TTC549 (cell line): Measurements from ENCODE around the gene GLP1R.

Experiments
- FAIRE-seq: peaks from 2 replicates; lab custom pipeline; 2012; peaks lifted over from hg19 to GRCh38; lab: Jason Lieb, UNC

Gene GLP1R

DNA sequence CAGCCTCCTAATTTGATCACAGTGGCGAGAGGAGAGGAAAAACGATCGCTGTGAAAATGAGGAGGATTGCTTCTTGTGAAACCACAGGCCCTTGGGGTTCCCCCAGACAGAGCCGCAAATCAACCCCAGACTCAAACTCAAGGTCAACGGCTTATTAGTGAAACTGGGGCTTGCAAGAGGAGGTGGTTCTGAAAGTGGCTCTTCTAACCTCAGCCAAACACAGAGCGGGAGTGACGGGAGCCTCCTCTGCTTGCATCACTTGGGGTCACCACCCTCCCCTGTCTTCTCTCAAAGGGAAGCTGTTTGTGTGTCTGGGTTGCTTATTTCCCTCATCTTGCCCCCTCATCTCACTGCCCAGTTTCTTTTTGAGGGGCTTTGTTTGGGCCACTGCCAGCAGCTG lies 37.7 kb downstream of the GLP1R start:
- no peak for FAIRE-seq

DNA sequence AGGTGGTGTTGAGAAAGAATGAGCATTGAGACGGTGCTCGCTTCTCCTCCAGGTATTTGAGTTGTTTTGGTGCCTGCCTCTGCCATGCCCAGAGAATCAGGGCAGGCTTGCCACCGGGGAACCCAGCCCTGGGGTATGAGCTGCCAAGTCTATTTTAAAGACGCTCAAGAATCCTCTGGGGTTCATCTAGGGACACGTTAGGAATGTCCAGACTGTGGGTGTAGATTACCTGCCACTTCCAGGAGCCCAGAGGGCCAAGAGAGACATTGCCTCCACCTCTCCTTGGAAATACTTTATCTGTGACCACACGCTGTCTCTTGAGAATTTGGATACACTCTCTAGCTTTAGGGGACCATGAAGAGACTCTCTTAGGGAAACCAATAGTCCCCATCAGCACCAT lies 38.1 kb downstream of the GLP1R start:
- FAIRE-seq: no peak

DNA sequence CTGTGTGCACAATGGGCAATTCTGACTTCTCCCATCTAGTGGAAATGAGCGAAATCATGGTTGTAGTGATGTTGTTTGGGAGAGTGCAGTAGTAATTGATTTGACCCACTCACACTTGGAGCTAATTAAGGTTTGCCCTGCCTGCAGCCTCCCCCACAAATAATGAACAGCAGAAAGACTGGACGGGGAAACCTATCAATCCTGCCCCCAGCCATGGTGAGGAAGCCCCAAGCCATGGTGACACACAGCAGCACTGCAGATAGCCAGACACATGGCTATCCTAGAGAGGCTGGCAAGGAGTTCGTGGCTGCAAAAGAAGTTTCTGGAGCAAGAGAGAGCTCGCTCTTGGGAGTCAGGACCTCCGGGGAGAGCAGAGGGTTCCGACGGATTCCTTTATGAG lies 38.6 kb downstream of the GLP1R start:
- FAIRE-seq: no peak

DNA sequence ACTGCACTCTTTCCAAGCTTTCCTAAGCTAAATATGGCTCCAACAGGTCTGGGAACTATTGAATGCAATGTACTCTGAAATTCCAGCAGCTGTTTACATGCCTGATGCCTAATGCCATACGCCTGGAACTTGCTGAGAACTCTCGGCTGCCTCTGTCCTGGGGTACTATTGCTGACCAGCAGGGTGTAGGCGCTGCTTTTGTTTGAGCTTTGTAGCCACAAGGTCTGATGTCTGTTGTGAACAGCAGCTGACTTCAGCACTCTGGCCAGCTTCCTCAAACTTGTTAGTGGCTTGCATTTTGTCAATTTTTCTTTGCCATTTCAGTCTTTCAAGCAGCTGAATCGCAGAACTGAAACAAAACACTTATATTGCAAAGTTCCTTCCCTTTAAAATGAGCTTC lies 39.8 kb downstream of the GLP1R start:
- FAIRE-seq: no peak

DNA sequence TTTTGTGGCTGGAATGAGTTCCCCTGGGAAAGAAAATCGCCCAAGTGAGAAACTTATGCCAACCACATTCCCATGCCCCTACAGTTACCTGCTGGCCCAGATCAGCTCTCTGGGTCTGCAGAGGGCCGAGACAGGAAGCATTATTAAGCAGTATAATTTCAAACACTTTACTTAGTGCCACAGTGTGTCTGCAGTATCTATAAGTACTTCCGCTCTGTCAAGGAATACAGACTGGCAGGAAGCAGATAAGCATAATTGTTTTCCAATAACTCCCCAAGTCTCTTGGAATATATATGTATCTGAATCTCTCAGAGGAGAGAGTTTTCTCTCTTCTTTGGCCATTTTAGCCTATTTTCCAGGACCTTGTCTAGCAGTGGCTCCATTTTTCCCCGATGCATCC lies 41.5 kb downstream of the GLP1R start:
- FAIRE-seq: no peak

DNA sequence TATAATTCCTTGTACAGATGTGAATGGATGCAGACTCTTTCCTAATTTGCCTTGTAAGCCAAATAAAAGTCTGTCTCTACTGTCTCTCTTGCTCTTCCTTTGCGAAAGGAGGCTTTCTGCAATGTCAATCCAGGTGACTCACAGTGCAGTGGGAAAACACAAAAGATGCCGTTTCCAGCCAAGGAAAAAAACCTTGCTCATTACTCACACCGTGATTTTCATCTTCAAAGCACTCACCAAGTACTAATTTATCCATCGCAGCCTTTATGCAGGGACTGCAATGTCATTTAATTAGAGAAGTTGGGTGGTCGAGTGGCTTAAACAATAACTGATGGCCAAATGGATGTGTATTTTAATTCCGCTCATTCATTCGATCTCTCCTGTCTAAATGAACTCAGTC lies 42.6 kb downstream of the GLP1R start:
- no peak for FAIRE-seq

DNA sequence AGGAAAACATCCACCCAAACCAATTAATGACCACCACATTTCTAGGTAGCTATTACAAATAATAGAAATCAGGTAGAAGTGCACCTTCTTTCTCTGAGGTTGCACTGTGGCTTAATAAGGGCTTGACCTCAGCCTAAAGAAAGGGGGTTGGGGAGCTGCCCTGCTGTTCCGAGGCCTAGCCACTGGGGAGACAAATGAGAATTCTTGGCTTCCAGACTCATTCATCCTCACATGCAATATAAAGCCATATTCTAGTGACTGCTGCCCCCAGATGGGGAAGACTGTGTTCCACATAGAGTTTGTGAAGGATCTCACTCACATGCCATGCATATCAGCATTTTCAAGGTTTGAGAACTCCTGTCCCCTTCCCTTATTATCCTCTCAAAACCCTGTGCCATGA lies 43.5 kb downstream of the GLP1R start:
- no peak for FAIRE-seq

DNA sequence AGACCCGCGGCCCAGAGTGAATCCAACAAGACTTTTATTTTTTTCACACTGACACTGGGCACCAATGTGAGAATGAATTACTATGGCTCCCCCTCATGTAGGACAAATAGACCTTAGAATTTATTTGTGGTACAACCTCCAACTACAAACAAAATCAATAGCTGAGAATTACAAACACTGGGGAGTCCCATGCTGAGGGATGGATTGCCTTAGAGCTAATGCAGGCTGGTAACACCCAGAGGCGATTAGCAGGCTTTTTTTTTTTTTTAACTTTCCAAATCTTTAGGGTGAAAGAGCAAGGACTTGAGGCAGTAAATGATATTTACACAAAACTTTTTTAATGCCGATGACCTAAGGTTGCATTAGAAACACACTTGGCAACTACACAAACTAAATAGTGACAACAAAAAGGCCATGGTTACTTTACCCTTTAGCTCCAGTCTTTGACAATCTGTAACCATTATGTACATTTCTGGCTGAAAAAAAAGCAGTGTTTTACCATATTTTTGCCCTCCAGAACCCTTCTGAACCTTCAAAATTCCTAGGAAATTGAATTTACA lies 44.6 kb downstream of the GLP1R start:
- no peak for FAIRE-seq

DNA sequence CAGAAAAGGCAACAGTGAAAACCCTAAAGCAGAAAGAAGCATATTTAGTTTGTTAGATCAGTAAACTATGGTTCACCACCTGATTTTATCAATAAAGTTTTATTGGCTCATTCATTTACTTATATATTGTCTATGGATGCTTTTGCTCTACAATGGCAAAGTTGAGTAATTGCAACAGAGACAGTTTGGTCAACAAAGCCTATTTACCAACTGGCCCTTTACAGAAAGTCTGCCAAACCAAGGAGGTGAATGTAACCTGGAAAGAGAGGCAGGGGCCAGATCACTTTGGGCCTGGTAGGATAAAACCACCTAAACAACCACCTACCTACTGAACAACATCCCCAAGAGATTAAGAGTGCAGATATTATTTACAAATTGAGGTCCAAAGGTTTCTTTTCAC lies 47.0 kb downstream of the GLP1R start:
- no peak for FAIRE-seq

DNA sequence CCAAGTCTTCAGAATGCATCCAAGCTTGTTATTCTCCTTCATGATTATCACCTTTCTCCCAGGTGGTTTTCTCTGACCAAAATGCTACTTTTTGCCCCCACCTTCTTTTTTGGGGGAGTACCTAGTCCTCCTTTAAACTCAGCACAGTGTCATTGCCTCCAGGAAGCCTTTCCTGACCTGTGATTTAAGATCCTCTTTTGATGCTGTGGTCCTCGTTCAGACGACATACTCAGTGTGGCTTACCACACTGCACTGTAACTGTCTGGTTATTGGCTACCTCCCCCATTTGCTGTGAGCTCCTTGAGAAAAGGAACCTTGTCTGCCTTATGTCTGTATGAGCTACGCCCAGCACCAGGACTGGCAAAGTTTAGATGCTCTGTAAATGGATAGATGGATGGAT lies 51.8 kb downstream of the GLP1R start:
- no peak for FAIRE-seq

DNA sequence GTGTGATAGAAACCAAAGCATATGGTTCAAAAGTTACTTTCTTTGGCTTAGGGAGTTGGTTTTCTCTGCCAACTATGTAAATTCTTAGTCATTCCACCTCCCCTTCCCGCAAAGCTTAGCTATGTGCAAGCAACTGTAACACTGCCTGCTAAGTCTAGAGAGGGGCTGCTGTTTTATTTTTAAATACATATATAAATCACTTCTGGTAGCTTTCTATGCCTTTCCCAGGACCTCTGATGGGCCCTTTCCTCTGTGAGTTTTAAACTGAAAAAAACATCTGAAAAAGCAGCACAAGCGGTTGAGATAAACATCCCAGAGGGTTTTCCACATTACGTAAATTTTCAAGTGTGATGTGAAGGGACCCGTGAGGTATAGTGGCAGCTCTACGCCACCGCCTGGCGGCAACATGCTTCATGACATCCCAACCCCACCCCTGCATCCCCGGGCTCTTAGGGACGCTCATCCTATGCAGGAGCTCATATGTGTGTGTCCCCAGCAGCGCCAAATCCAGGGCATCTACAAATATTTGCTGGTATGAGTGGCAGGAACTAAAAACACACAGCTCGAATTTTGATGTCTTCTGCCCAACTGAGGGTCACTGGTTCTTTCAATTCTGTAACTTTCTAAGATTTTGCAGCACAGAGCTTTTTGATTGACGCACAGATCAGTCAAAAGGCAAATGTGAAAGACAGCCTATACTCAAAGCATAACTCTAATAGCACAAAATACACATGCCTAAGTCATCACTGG lies 53.7 kb downstream of the GLP1R start:
- no peak for FAIRE-seq

DNA sequence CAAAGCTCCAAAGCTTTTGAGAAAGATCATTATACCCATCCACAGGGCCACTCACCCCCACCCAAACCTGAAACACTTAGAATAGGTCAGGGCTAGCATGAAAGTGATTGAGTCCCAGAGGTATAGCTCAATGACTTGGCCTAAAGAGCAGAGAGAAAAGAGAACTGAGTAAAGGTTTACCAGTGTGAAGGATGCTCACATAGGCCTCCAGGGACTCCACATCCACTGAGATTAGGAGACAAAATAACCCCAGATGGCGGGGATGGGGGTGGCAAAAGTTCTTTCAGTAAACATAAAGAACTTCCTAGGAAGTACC lies 54.2 kb downstream of the GLP1R start:
- no peak for FAIRE-seq

DNA sequence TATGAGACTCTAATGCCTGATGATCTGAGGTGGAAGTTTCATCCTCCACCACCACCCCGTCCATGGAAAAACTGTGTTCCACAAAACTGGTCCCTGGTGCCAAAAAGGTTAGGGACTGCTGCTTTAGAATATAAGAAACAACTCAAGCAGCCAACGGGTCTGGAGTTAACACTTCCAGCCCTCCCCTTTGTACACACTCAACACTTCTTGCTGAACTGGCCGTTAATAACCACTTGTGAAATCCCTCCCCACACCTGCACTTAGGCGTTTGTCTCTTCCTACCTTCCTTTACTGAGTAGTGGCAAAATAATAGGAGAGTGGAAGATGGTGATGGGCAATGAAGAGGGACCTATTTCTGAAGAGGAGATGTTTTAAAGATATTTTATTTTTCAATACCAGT lies 55.9 kb downstream of the GLP1R start:
- no peak for FAIRE-seq

DNA sequence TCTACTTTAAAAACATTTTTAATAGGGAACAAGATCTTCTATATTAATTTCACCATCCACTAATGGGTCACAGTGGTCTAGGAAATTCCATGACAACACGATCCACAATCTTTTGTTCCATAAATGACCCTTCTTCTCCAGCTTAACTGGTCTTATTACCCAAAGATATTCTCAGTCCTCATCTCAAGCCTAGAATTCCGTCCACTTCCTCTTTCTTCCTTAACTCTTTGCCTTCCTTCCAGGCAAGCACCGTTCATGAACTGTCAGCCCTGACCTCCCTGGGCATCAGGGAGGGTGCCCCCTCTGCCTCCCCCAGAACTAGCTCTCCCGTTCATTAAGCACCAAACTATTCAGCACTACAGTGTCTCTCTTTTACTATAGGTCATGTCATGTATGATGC lies 58.5 kb downstream of the GLP1R start:
- no peak for FAIRE-seq

DNA sequence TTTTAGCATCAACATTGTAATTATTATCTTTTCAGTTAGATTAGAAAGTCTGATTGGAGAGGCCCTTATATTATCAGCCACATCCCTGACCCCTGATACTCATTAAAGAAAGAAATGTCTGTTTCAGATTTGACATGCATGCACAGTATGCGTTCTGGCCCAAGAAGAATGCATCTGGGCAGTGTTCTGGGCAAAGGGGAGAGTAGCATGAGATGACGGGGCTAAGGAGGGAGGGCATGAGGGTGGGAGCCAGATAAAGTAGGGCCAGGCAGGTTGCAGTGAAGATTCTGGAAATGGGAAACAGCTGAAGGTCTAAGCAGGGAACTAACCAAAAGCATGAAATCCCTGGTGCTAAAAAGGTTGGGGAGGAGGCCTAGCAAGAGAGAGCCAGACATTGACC lies 59.1 kb downstream of the GLP1R start:
- no peak for FAIRE-seq

DNA sequence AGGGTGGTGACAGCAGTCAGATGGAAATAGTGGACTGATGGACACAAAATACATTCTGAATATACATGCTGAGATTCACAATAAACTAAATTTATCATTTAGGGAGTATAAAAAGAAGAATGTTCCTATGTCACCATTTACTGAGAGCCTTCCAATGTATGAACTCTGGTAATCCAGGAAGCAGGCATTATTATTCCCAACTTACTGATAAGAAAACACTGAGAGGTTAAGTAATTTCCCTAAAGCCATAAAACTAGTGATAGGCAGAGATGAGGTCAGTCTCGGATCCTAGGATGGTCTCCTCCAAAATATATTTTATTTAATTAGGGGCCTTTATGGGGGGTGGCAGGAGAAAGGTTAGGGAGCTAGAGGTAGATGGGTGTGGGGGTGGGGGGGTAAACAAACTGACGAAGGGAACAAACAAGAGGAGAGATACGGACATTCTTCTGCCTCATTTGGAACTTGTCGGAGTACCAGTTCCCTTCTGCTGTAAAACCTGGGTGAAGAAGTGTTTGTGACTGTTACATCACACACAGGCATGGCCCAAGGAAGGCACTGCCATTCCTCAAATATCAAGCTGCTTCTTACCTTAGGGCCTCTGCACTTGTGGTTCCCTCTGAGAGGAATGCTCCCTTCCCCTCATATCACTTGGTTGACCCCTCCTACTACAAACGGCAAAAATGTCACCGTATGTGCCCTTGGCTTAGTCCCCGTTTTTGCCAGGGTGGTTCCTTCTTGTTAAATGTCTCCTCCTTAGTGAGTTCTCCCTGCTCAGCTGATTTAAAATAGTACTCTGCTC lies 59.7 kb downstream of the GLP1R start:
- FAIRE-seq: no peak

DNA sequence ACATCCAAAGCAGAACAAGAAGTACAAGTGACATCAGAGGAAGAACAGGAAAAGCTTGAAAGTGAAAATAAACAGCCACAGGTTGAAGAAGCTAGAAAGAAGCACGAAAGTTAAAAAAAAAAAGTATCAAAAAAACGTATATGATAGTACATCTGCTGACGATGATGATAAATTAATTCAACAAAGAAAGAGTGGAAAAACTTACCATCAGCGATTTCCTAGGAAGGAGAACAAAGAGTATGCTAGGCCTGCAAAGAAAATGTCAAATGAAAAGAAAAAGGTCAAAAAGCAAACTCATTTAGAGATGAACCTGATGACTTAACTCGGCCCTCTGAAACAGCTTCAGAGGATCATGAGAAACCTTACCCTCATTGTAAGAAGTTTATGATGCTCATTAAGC lies 62.7 kb downstream of the GLP1R start:
- FAIRE-seq: no peak

DNA sequence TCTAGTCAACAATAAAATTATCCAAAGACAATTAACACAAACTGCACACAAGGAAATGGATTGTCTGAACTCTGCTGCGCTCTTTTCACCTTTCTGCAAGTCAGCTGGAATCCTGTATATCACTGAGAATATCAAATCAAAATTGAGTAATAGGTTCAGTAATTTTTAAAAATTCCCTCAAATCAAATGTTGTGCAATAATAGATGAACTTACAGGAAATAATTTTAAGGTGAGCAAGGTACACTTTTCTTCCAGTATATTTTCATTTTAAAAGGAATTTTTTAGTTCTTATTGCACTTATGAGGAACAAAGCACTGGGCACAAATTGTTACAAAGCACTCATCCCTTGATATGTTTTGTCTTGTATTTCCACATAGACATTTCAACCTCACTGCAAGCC lies 65.2 kb downstream of the GLP1R start:
- no peak for FAIRE-seq

DNA sequence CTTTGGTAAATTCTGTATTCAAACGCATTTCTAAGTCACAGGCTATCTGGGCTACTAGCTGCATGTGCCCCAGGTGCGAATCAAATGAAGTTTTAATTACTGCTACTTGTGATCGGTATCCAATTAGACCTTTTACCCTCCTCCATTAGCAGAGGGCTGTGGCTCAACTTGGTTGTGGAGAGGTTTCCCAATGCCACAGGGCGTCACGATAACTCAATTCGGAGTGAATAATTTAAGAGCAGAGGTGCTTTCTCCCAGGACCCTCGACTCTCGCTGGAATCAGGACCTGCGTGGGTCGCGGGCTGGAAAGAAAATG lies 65.8 kb downstream of the GLP1R start:
- FAIRE-seq: no peak

DNA sequence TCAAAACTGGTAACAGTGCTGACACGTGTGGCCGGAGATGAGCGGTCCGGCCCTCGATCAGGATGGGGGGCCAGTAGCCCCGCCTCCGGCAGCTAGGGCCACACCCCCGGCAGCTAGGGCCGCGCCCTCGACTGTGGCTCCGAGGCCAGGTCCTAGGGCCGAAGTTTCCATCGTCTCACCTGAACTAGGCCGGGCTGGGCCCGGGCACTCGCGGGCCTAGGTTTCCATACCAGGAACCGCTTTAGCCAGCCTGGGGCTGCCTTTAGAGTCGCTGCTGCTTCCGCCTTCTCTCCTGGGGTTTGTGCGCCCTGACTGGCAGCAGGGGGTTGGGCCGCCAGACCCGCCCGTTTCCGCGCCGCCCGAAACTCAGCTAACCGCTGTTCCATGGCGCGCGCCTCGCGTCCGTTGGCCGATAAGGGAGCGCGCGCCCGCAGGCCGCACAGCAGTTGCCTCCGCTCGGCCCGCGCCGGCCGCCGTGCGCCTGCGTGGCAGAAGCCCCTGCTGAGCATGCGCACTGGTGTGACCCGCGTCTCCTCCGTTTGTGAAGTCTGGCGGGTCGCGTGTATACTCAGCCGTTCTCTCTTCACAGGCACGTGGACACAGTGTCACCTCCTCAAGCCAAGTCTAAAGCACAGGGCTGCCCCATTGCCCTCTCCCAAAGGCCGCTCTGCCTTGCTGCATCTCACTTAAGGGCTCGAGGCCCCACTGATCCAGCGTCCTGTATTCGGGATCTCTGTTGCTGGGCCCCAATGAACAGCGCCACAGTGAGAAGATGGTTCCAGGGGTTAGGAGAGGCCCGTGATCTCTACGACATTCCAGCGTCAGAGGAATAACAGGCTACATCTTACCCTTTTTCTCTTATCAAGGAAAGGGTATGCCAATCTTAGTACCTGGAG lies 66.4 kb downstream of the GLP1R start, which contains the start of gene SAYSD1:
TSS of gene SAYSD1 (minus strand) at position 483 of the 896 bp plus-strand sequence. CDS start at position 386, 97 bp downstream.
- no peak for FAIRE-seq

DNA sequence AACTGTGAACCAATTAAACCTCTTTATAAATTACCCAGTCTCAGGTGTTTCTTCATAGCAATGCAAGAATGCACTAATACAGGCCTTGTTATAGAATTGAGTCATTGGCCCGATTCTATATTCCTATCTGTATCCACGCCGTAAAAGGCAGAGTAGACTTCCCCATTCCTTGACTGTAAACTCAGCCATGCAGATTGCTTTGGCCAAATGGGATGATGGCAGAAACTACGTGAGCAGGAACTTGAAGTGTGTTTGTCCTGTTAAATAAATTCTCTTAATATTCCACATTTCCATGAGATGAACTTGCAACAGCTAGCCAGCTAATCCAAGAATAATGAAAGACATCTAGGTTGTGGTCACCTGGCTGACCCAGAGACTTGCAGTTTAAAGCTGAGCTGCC lies 70.3 kb downstream of the GLP1R start:
- no peak for FAIRE-seq

DNA sequence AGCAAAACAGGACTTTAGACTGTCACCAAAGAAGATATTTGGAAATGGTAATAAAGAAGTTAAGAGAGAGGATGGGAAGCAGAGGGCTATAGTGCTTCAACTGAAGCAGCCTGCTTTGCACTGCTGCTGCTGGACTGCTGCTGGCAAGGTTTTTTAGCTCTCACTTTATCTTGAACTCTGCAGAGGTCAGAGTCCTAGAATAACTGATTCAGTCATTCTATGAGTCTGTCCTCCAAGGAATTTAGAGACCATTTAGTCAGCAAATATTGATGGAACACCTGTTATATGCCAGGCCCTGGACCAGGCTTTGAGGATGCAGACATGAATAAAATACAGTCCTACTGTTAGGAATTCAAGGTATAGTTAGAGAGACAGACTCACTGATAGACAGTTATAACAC lies 75.5 kb downstream of the GLP1R start:
- FAIRE-seq: no peak

DNA sequence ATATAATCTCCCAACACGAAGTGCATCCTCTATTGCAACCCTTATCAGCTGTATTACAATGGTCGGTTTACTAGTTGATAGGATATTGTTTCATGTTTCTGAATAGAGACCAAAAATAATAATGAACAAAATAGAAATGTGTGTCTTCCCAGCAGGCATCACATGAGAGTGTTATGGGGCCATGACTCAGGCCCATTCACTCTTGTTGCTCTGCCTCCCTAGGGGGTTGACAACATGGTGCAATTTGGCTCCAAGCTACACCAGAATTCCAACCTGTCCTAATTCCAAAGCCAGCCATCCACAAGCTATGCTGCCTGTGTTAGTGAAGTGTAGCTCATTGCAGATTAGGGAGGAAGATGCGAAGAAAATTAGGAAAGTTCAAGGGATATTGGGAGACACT lies 79.5 kb downstream of the GLP1R start:
- FAIRE-seq: no peak
